Dendritic cell treated with granulocyte-macrophage colony-stimulating factor and Interleukin-4, amounts not matched to agents 40 ng/mL and 50 ng/mL, for 4 days (primary cell): ENCODE results near the gene IQCB1.

Experiments used
- H3K27ac Mint-ChIP-seq: one replicate; pipeline ENCODE4 v1.8.0; 2022; ENCODE audit warnings: mild to moderate bottlenecking, mixed read lengths
- H3K27me3 Mint-ChIP-seq: one replicate; pipeline ENCODE4 v1.8.0; 2022; ENCODE audit warnings: mild to moderate bottlenecking, mixed read lengths
- H3K36me3 Mint-ChIP-seq: one replicate; pipeline ENCODE4 v1.8.0; 2022; ENCODE audit warnings: low read depth, mixed read lengths
- H3K4me1 Mint-ChIP-seq: one replicate; pipeline ENCODE4 v1.8.0; 2022; ENCODE audit warnings: low read depth, mixed read lengths
- H3K4me3 Mint-ChIP-seq: one replicate; pipeline ENCODE4 v1.8.0; 2022; ENCODE audit warnings: mild to moderate bottlenecking, moderate library complexity, mixed read lengths
- H3K9me3 Mint-ChIP-seq: one replicate; pipeline ENCODE4 v1.8.0; 2022; ENCODE audit warnings: mixed read lengths
- intact Hi-C: fragments of 100-400 bp; cut with micrococcal nuclease; formaldehyde crosslinking; loops from one replicate; pipeline ENCODE4 v1.15.0; 2022

The IQCB1 gene

DNA sequence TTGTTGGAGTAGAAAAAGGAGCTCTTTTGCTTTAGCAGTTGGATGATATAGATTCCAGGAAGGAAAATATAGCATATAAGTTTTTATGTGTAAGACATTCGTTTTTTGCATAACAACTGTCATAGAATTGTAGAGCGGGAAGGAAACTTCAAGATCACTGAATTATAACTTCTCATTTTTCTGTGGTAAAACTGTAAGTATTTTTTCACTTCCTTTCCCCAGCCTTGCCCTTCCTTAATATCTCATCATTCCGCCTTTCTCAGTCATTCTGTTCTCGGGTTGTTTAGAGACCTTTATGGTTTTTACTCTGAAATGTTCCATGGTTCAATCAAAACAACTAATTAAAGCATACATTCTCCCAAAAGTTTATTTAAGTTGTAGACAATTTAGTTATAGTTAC, 1.2 kb upstream of the IQCB1 start:
- intact Hi-C loops: loop anchor here (10.0 kb wide), 1 partner anchor 419 kb away; no protein-coding TSS in a partner anchor
- Mint-ChIP-seq H3K36me3 (peaks cover 12% of the 10 kb centered on the region), H3K27ac (peak overlapping the region; percentile 98), H3K4me1 (peaks cover 28% of the 10 kb centered on the region), H3K4me3 (peak overlapping the region; percentile 95), H3K9me3 (no peaks in the 10 kb centered on the region), H3K27me3 (no peaks in the 10 kb centered on the region)

- H3K27ac Mint-ChIP-seq: peak overlapping the region; percentile 98
- H3K4me3 Mint-ChIP-seq: peak overlapping the region; percentile 95
- intact Hi-C loops: loop anchor here (10.0 kb wide), 1 partner anchor 419 kb away; no protein-coding TSS in a partner anchor
- peaks cover 28% of the 10 kb centered on the region for H3K4me1 Mint-ChIP-seq
- H3K36me3 Mint-ChIP-seq: peaks cover 12% of the 10 kb centered on the region
- no peaks in the 10 kb centered on the region for H3K9me3 Mint-ChIP-seq
- no peaks in the 10 kb centered on the region for H3K27me3 Mint-ChIP-seq
Observed at GRCh38 chr3:121835465-121835801, 573 bp upstream of the IQCB1 start.

- H3K27me3 Mint-ChIP-seq: no peaks in the 10 kb centered on the region
- peaks cover 28% of the 10 kb centered on the region for H3K4me1 Mint-ChIP-seq
- peak overlapping the region; percentile 98 for H3K27ac Mint-ChIP-seq
- intact Hi-C loops: loop anchor here (5.0 to 10.0 kb wide), 2 partner anchors 97 to 421 kb away; no protein-coding TSS in a partner anchor
- peaks cover 12% of the 10 kb centered on the region for H3K36me3 Mint-ChIP-seq
- peak overlapping the region; percentile 95 for H3K4me3 Mint-ChIP-seq
- no peaks in the 10 kb centered on the region for H3K9me3 Mint-ChIP-seq
Observed at GRCh38 chr3:121834157-121834670, 646 bp downstream of the IQCB1 start.

DNA sequence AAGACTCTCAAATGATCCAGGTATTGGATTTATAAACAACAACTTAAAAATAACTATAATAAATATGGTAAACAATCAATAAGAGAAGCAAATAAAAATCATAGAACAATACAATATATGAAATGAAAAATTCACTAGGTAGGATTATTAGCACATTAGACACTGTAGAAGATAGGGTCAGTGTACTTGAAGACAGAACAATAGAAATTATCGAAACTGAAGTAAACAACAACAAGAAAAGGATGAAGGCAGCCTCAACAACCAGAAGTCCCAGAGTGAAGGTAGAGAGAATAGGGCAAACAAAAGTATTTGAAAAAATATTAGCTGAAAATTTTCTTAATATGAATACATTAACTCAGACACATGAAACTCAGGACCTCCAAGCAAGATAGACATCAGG, 11.9 kb downstream of the IQCB1 start:
- intact Hi-C loops: no loop called here
- no peak overlapping the region for H3K27ac Mint-ChIP-seq
- H3K36me3 Mint-ChIP-seq: peaks cover 75% of the 10 kb centered on the region
- peaks cover 5% of the 10 kb centered on the region for H3K4me1 Mint-ChIP-seq
- no peaks in the 10 kb centered on the region for H3K27me3 Mint-ChIP-seq
- no peak overlapping the region for H3K4me3 Mint-ChIP-seq
- H3K9me3 Mint-ChIP-seq: peaks cover 12% of the 10 kb centered on the region

DNA sequence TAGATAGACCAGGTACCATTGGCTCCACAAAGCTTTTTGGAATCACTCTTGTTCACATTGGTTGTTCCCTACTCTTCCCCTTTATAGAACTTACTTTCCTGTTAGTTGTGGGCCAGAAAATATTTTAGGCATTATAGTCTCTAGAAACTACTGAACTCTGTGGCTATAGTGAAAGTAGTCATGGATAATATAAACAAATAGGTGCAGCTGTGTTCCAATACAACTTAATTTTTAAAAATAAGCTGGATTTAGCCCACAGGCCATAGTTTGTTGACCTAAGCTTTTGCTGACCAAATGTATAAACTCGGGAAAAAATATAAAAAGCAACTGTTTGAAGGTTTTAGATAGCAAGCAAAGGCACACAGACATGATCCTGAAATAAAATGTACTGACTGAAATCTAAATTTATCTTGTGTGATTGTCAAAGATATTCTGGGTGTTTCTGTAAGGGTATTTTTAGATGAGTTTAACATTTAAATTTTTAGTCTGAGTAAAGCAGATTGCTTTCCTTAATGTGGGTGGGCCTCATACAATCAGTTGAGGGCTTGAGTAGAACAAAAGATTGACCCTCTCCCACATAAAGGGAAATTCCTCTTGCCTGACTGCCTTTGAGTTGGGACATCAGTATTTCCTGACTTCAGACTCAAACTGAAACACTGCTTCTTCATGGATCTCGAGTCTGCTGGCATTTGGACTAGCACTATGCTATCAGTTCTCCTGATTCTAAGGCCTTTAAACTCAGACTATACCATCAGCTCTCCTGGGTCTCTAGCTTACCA, 13.2 kb downstream of the IQCB1 start:
- H3K27ac Mint-ChIP-seq: no peak overlapping the region
- H3K9me3 Mint-ChIP-seq: peaks cover 20% of the 10 kb centered on the region
- H3K4me1 Mint-ChIP-seq: peaks cover 11% of the 10 kb centered on the region

DNA sequence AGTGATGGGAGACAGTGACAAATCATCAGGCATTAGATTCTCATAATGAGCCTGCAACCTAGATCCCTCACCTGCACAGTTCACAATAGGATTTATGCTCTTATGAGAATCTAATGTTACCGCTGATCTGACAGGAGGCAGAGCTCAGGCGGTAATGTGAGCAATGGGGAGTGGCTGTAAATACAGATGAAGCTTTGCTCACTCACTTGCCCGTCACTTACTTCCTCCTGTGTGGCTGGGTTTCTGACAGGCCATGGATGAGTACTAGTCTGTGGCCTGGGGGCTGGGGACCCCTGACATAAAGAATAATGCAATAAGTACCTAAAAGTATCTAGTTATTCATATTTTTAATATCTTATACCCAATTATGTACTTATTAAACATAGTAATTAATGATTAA, 15.6 kb downstream of the IQCB1 start:
- peaks cover 23% of the 10 kb centered on the region for H3K4me1 Mint-ChIP-seq
- no peak overlapping the region for H3K4me3 Mint-ChIP-seq
- H3K36me3 Mint-ChIP-seq: peaks cover 86% of the 10 kb centered on the region
- intact Hi-C loops: no loop called here
- H3K27me3 Mint-ChIP-seq: no peaks in the 10 kb centered on the region
- H3K9me3 Mint-ChIP-seq: peaks cover 21% of the 10 kb centered on the region
- H3K27ac Mint-ChIP-seq: no peak overlapping the region

More for the DNA sequence above, 13.2 kb downstream of the IQCB1 start:
- no peak overlapping the region for H3K4me3 Mint-ChIP-seq
- H3K27me3 Mint-ChIP-seq: no peaks in the 10 kb centered on the region
- intact Hi-C loops: no loop called here
- H3K36me3 Mint-ChIP-seq: peaks cover 86% of the 10 kb centered on the region

DNA sequence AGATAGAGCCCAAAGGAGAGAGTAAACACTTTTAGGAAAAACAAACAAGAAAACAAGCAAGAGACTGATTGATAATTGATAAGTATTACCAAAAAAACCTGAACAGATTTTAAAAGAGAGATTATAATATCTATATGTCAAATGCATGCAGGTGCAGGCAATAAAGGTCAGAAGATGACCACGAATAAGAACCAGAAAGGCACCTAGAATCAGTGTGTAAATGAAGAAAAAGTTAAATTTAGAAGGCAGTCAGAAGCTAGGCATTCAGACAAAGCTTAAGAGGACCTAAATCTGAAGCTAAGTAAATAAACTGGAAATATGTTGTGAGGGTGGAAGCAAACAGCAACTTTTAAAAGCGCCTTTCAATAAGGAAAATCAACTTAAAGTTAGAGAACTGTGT, 16.3 kb downstream of the IQCB1 start:
- H3K27ac Mint-ChIP-seq: no peak overlapping the region

GRCh38 chr3:121817753-121818152, 17.1 kb downstream of the IQCB1 start:
- intact Hi-C loops: no loop called here
- H3K9me3 Mint-ChIP-seq: peaks cover 11% of the 10 kb centered on the region
- peak overlapping the region; percentile 57 for H3K27ac Mint-ChIP-seq
- no peaks in the 10 kb centered on the region for H3K27me3 Mint-ChIP-seq
- H3K4me3 Mint-ChIP-seq: no peak overlapping the region
- peaks cover 78% of the 10 kb centered on the region for H3K36me3 Mint-ChIP-seq
- peaks cover 34% of the 10 kb centered on the region for H3K4me1 Mint-ChIP-seq

More for the DNA sequence above, 16.3 kb downstream of the IQCB1 start:
- Mint-ChIP-seq H3K4me3 (no peak overlapping the region), H3K27me3 (no peaks in the 10 kb centered on the region), H3K4me1 (peaks cover 30% of the 10 kb centered on the region), H3K36me3 (peaks cover 85% of the 10 kb centered on the region), H3K9me3 (peaks cover 20% of the 10 kb centered on the region)
- intact Hi-C loops: no loop called here

- Mint-ChIP-seq H3K4me3 (no peak overlapping the region), H3K27me3 (no peaks in the 10 kb centered on the region), H3K27ac (no peak overlapping the region), H3K36me3 (peaks cover 53% of the 10 kb centered on the region), H3K9me3 (no peaks in the 10 kb centered on the region), H3K4me1 (peaks cover 16% of the 10 kb centered on the region)
- intact Hi-C loops: no loop called here
Observed at GRCh38 chr3:121809249-121809648, 25.6 kb downstream of the IQCB1 start.

- no peak overlapping the region for H3K27ac Mint-ChIP-seq
- no peaks in the 10 kb centered on the region for H3K9me3 Mint-ChIP-seq
- H3K4me3 Mint-ChIP-seq: no peak overlapping the region
- H3K4me1 Mint-ChIP-seq: peaks cover 13% of the 10 kb centered on the region
- no peaks in the 10 kb centered on the region for H3K27me3 Mint-ChIP-seq
- intact Hi-C loops: no loop called here
- peaks cover 37% of the 10 kb centered on the region for H3K36me3 Mint-ChIP-seq
Observed at GRCh38 chr3:121803771-121804320, 31.0 kb downstream of the IQCB1 start.

DNA sequence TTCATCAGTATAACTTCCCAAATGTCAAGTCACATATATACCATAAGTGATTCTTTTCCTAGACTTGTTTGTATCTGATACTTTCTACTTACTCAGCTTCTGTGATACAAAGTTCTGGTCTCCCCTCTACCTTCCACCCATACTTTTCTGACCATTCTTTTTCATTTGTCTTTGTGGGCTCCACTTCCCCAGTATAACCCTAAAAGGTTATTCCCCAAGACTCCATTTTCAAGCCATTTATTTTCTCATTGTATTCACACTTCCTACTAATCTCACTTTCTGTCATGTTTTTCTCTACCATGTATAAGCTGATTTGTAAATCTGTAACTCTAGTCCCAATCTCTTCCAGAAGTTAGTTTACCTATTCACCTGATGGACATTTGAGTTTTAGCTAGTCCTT, 34.0 kb downstream of the IQCB1 start:
- H3K27me3 Mint-ChIP-seq: no peaks in the 10 kb centered on the region

GRCh38 chr3:121796970-121797369, 37.9 kb downstream of the IQCB1 start:
- Mint-ChIP-seq H3K27ac (no peak overlapping the region), H3K36me3 (peaks cover 44% of the 10 kb centered on the region)

More for the DNA sequence above, 34.0 kb downstream of the IQCB1 start:
- Mint-ChIP-seq H3K27ac (no peak overlapping the region), H3K4me3 (no peak overlapping the region), H3K4me1 (peaks cover 13% of the 10 kb centered on the region), H3K36me3 (peaks cover 34% of the 10 kb centered on the region), H3K9me3 (no peaks in the 10 kb centered on the region)
- intact Hi-C loops: no loop called here

GRCh38 chr3:121794264-121794983, 40.4 kb downstream of the IQCB1 start:
- Mint-ChIP-seq H3K27ac (no peak overlapping the region), H3K9me3 (no peaks in the 10 kb centered on the region), H3K4me1 (no peaks in the 10 kb centered on the region), H3K36me3 (peaks cover 43% of the 10 kb centered on the region), H3K27me3 (no peaks in the 10 kb centered on the region), H3K4me3 (no peak overlapping the region)
- intact Hi-C loops: no loop called here

More at GRCh38 chr3:121796970-121797369, 37.9 kb downstream of the IQCB1 start:
- no peaks in the 10 kb centered on the region for H3K27me3 Mint-ChIP-seq
- no peaks in the 10 kb centered on the region for H3K9me3 Mint-ChIP-seq
- no peaks in the 10 kb centered on the region for H3K4me1 Mint-ChIP-seq
- intact Hi-C loops: no loop called here
- no peak overlapping the region for H3K4me3 Mint-ChIP-seq

DNA sequence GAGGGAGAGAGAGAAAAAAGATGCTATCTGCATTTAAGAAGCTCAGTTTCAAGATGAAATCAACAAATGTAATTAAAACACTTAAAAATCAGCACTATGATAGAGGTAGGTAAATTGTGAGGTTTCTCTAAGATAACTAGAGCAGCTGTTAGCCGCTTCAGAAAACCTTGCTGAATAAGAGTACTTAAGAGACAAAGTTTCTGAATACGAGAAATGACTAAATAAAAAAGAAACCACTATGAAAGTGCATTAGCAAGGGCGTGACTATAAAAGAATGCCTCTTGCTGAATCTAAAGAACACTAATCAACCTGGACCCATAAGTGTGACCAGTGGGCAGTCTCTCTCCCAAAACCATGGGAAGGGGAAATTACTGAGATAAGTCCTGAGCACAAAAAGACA, 41.8 kb downstream of the IQCB1 start:
- no peaks in the 10 kb centered on the region for H3K27me3 Mint-ChIP-seq
- peaks cover 57% of the 10 kb centered on the region for H3K36me3 Mint-ChIP-seq
- no peaks in the 10 kb centered on the region for H3K9me3 Mint-ChIP-seq
- H3K27ac Mint-ChIP-seq: no peak overlapping the region
- no peaks in the 10 kb centered on the region for H3K4me1 Mint-ChIP-seq
- no peak overlapping the region for H3K4me3 Mint-ChIP-seq
- intact Hi-C loops: no loop called here
